HG03439 (cell line): Measurements from ENCODE around the gene CUL1.

Source experiments
- ATAC-seq: cut with Tn5 transposase; IDR thresholded peaks from one replicate; pipeline ENCODE4 v1.9.1; 2021; ENCODE audit warnings: mild to moderate bottlenecking, moderate library complexity; ENCODE audit not compliant: unreplicated experiment

The CUL1 gene

DNA sequence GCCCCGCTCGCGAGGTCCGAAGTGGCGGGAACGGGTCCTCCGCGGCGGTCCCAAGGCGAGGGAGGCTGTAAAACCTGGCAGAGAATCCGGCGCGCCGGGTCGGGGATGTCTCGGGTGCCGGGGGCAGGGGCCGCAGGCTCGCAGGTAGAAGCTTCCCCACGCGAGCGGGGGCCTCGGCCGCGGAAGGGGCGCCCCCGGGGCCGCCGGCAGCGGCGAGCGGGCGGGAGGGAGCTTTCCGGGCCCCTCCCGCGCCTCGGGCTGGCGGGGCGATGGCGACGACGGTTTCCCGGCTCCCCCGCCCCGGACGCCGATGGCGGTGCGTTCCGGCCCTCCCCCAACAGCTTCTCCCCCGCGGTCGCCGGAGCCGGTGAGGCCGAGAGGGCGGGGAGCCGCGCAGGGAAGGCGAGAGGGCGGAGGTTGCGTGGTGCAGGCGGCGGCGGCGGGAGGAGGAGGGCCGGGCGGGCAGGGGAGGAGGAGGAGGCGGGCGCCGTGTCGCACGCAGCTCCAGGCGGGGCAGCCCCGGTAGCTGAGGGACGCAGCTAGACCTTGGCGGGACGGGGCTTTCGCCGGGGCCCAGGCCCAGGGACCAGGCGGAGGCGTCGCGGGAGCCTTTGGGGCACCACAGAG is at the start of gene CUL1:
TSS of gene CUL1 (plus strand) at position 507 of the 627 bp plus-strand sequence. CDS start 31,220 bp downstream, outside the sequence.
- peak; percentile 70 for ATAC-seq

DNA sequence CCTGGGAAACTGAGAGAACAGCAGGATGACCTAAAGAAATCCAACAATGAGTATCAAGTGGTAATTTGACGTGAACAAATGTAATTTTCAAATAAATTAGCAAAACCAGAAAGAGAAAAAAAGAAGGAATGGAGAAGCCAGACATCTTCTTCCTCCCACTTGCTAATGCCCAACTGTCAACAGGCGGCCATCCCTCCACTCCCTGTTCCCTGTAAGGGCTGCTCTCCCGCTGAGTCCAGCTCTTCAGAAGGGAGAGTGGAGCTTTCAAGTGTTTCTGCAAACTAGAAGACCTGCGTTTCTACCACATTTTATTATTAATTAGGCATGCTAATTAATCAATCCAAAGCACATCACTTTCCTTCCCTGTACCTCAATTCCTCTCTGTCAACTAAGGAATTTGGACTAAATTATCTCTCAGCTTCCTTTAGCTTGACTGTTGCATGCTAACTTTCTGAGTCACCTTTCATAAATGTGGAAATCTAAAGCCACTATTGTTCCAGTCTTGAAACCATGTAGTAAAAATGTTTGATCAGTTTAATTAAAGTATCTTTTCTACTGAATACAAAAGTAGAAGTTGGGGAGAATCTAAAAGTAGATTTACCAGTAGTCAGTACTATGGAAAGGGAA is 48.4 kb upstream of the CUL1 start:
- no peak for ATAC-seq

GRCh38 chr7:148652773-148653172 is 45.9 kb upstream of the CUL1 start:
- no peak for ATAC-seq

- ATAC-seq = no peak
These were observed 40.8 kb upstream of the CUL1 start for GRCh38 chr7:148657929-148658328.

DNA sequence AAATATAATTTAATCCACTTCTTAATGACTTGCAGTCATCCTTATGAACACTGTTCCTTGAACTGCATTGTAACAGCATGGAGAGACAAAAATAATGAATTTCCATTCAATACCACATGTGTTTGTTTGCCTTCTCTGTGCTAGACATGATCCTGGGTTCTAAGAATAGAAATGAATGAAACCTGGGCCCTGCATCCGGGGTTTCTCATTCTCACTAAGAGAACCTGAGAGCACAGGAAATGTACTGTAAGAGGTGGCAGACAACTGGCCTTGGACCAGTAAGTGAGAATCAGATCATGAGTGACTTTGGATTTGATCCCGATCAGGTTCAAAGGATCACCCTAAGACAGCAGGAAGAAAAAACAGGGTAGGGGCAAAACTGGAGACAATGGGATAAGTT is 37.2 kb upstream of the CUL1 start:
- ATAC-seq = no peak

DNA sequence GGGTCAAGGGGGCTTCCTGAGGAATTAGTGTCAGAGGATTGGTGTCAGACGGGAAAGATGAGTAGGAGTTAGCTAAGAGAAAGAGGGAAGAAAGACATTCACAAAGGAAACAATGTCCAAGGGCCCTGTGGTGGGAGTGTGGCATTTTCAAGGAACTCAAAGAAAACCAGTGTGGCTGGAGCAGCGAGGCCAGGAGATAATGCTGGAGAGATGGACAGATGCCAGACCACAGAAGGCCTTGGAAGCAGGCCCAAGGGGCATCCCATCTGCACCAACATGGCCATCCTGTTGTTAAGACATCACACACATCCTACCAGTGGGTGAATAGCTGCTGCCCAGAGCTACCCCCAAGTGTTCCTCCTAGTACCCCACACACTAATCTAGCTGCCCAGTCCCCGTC is 36.1 kb upstream of the CUL1 start:
- ATAC-seq = no peak

- ATAC-seq = no peak
These were observed 34.4 kb upstream of the CUL1 start for GRCh38 chr7:148664324-148664723.

- no peak for ATAC-seq
These were observed 33.5 kb upstream of the CUL1 start for GRCh38 chr7:148665221-148665620.

DNA sequence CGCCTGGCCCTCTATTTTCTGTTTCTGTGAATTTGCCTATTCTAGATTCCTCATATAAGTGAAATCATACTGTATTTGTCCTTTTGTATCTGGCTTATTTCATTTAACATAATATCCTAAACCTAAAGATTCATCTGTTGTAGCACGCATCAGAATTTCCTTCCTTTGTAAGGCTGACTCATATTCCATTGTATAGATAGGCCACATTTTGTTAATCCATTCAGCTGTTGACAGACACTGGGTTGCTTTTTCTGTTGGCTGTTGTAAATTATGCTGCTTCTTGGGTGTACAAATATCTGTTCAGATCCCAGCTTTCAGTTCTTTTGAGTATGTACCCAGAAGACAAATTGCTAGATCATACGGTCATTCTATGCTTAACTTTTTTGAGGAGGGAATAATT is 28.8 kb upstream of the CUL1 start:
- ATAC-seq = no peak

- ATAC-seq = no peak
These were observed 28.3 kb upstream of the CUL1 start for GRCh38 chr7:148670374-148670773.

DNA sequence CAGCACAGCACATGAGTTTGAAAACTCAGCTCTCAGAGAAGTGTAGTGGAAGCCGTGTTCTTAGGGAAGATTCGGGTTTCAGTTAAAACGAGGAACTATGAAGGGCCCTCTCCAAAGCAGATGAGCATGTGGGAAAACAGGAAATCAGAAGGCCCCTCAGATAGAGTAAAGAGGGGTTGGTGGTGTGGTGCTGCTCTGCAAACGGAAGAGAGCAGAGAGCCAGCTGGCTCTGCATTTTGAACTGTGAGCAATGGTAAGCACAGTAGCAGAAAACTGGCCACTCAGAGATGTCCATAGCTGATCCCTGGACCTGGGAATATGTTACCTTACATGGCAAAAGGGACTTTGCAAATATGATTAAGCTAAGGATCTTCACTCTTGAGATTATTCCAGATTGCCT is 27.9 kb upstream of the CUL1 start:
- ATAC-seq = no peak

- ATAC-seq = no peak
These were observed 26.7 kb upstream of the CUL1 start for GRCh38 chr7:148672041-148672440.

GRCh38 chr7:148674689-148675088 is 24.0 kb upstream of the CUL1 start:
- no peak for ATAC-seq

DNA sequence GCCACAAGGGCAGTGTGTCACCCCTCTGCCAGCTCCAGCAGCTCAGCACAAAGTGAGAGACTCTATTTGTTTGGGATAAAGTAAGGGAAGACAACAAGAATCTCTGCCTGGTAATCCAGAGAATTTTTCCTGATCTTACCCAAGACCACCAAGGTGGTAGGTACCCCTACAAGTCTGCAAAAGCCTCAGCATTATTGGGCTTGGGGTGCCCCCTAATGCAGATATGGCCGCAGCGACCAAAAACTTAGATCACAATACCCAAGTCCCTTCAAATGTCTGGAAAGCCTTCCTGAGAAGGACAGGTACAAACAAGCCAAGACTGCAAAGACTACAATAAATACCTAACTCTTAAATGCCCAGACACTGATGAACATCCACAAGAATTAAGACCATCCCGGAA is 22.4 kb upstream of the CUL1 start:
- ATAC-seq = no peak

DNA sequence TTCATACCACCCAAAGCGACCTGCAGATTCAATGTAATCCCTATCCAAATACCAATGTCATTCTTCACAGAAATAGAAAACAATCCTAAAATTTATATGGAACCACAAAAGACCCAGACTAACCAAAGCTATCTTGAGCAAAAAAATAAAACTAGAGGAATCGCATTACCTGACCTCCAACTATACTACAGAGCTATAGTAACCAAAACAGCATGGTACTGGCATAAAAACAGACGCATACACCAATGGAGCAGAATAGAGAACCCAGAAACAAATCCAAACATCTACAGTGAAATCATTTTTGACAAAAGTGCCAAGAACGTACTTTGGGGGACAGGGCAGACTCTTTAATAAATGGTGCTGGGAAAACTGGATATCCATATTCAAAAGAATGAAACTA is 16.9 kb upstream of the CUL1 start:
- ATAC-seq = no peak

- ATAC-seq = no peak
These were observed 14.3 kb upstream of the CUL1 start for GRCh38 chr7:148684289-148684830.

GRCh38 chr7:148686312-148686937 is 12.3 kb upstream of the CUL1 start:
- ATAC-seq = no peak

GRCh38 chr7:148687555-148687954 is 11.1 kb upstream of the CUL1 start:
- ATAC-seq = no peak

- no peak for ATAC-seq
These were observed 10.2 kb upstream of the CUL1 start for GRCh38 chr7:148688526-148688925.

DNA sequence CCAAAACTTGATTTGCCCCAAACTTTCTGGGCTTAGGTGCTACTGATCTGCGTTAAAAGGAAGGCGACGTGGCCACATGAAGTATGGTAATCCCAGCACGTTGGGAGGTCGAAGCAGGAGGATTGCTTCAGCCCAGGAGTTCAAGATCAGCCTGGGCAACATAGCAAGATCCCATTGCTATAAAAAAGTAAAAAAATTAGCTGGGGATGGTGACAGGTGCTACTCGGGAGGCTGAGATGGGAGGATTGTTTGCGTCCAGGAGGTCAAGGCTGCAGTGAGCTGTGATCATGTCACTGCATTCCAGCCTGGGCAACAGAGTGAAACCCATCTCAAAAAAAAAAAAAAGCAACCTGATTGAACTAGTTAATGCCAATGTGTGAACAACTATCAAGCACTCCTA is 5.1 kb upstream of the CUL1 start:
- no peak for ATAC-seq

DNA sequence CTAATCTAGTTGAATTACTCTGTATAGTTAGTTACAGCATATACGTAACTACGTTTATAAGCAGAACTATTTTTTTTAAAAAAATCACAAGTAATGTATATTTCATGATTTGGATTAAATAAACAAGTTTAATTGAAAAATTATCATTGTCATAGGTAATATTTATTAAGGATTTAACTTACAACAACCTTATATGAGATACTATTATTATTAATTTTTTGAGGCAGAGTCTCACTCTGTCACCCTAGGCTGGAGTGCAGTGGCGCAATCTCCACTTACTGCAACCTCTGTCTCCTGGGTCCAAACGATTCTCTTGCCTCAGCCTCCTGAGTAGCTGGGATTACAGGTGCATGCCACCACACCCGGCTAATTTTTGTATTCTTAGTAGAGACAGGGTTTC is 4.1 kb upstream of the CUL1 start:
- ATAC-seq = no peak

DNA sequence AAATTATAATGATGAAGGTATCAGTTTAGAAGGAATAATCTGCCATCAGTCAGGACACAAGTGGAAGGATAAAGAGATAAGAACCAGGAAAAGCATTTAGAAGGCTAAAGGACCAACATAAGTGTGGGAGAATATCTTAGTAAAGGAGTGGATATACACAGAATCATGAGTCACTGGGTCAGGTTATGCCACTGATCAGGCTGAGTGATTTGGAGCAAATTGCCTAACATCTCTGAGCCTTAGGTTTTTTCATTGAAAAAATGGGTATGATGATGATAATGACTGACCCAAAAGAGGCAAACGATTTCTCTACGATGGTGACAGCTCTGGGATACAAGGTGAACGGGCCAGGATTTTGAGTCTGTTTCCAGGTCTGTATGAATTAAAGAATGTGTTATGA is 2.8 kb upstream of the CUL1 start:
- ATAC-seq = no peak
